K562 (cell line): ENCODE measurements around the gene ZNRF1. TPM values are rescaled to one million over a fixed set of nuclear protein-coding genes. Genes with fewer than 3 reads are reported as not detected.
A peak's percentile ranks its signal among the peaks of the same experiment; 100 is the strongest.

ENCODE experiments used
- ATAC-seq: fragments of 200-7000 bp; cut with Tn5 transposase; 3 replicates; pipeline ENCODE4 v1.9.1; 2020; ENCODE audit warnings: moderate library complexity
- BruUV-seq: library from RNA; stranded (reverse); fragments of 400-500 nt; replicated peaks from 2 replicates; lab custom pipeline; 2021; lab: Mats Ljungman, UMichigan
- CTCF ChIA-PET: fragments of 300-600 bp; formaldehyde crosslinking; extraction: SDS; loops from one replicate; lab custom pipeline; 2021; ENCODE audit warnings: low intra/inter-chr PET ratio; lab: Yijun Ruan, JAX
- POLR2A ChIA-PET: fragments of 300-600, 350-650 bp; sonication (Branson Sonifier 250); formaldehyde crosslinking; extraction: SDS; loops from one replicate; lab custom pipeline; 2021; ENCODE audit warnings: antibody characterized with exemption, inconsistent platforms; lab: Yijun Ruan, JAX
- DNase-seq, 4 experiments: peaks; one replicate each; pipeline versions ENCODE4 v3.0.0 to v3.0.0-alpha.2; 2011 to 2018; ENCODE audit warnings: low spot score in 3 of 4, mixed read lengths in 3 of 4; ENCODE audit errors: extremely low read depth in 1 of 4
- FAIRE-seq: peaks from 2 replicates; lab custom pipeline; 2011; peaks lifted over from hg19 to GRCh38; lab: Jason Lieb, UNC
- H2AFZ ChIP-seq: 2 replicates; pipeline ENCODE4 v1.6.0; 2011; ENCODE audit warnings: low read depth, low read length, control low read depth, inconsistent platforms
- H3K27ac ChIP-seq: fragments of 200-600 bp; 3 replicates; pipeline ENCODE4 v1.8.0; 2011; ENCODE audit warnings: low read depth, mild to moderate bottlenecking, control low read depth, inconsistent platforms, low read length, moderate library complexity, mixed read lengths; ENCODE audit errors: extremely low read depth
- H3K27me3 ChIP-seq, 2 experiments: fragments of 300-600 bp in 1 of 2; 2 replicates in 1 of 2; 3 replicates in 1 of 2; pipeline versions ENCODE4 v1.6.0 to v1.8.0; 2011; ENCODE audit warnings: inconsistent platforms in 2 of 2, low read length in 2 of 2, mild to moderate bottlenecking in 1 of 2, mixed read lengths in 1 of 2, moderate library complexity in 1 of 2; ENCODE audit not compliant: control insufficient read depth in 2 of 2, insufficient read depth in 2 of 2
- H3K36me3 ChIP-seq: fragments of 300-600 bp; 3 replicates; pipeline ENCODE4 v1.8.0; 2011; ENCODE audit warnings: mild to moderate bottlenecking, low read length, inconsistent platforms; ENCODE audit not compliant: control insufficient read depth, insufficient read depth
- H3K4me1 ChIP-seq, 2 experiments: fragments of 200-600 bp in 1 of 2; replicated peaks in 1 of 2; 2 replicates in 1 of 2; 3 replicates in 1 of 2; pipeline versions ENCODE4 v1.5.1 to v1.8.0; 2011; ENCODE audit warnings: inconsistent platforms in 2 of 2, low read length in 2 of 2, mild to moderate bottlenecking in 1 of 2, mixed read lengths in 1 of 2, moderate library complexity in 1 of 2; ENCODE audit not compliant: control insufficient read depth in 2 of 2, insufficient read depth in 2 of 2
- H3K4me2 ChIP-seq: 2 replicates; pipeline ENCODE4 v1.6.1; 2011; ENCODE audit warnings: low read length, control low read depth, inconsistent platforms, mixed read lengths; ENCODE audit not compliant: insufficient read depth
- H3K4me3 ChIP-seq: fragments of 200-600 bp; sonication (generic), shearing (Covaris generic); 2 replicates; pipeline ENCODE4 v1.5.1; 2016; ENCODE audit warnings: control low read depth, inconsistent platforms
- H3K79me2 ChIP-seq: fragments of 200-600 bp; 3 replicates; pipeline ENCODE4 v1.8.0; 2011; ENCODE audit warnings: low read length, inconsistent platforms; ENCODE audit not compliant: control insufficient read depth, insufficient read depth
- H3K9ac ChIP-seq, 2 experiments: 2 replicates each; pipeline versions ENCODE4 v1.6.0 to v1.6.1; 2011; ENCODE audit warnings: low read depth in 2 of 2, low read length in 2 of 2, control low read depth in 1 of 2, inconsistent platforms in 1 of 2, mild to moderate bottlenecking in 1 of 2, mixed read lengths in 1 of 2; ENCODE audit not compliant: insufficient read depth in 1 of 2
- H3K9me1 ChIP-seq: one replicate; pipeline ENCODE4 v1.6.0; 2011; ENCODE audit warnings: inconsistent platforms, mild to moderate bottlenecking, low read length, moderate library complexity; ENCODE audit not compliant: control insufficient read depth, insufficient read depth
- H3K9me3 ChIP-seq: replicated peaks from 2 replicates; pipeline ENCODE4 v1.5.1; 2011; ENCODE audit warnings: low read depth, low read length, inconsistent platforms; ENCODE audit not compliant: control insufficient read depth, insufficient read depth
- H4K20me1 ChIP-seq: replicated peaks from 2 replicates; pipeline ENCODE4 v1.6.1; 2011; ENCODE audit warnings: low read length, inconsistent platforms, mixed read lengths; ENCODE audit not compliant: control insufficient read depth, insufficient read depth
- ARID3A ChIP-seq: IDR thresholded peaks from 2 replicates; pipeline ENCODE4 v1.6.1; 2012; ENCODE audit warnings: low read depth, low read length, improper control_type of control experiment, borderline replicate concordance
- BRCA1 ChIP-seq, 2 experiments: fragments of 450-650 bp in 1 of 2; sonication (generic) in 1 of 2; formaldehyde crosslinking in 1 of 2; IDR thresholded peaks; 2 replicates each; pipeline versions ENCODE4 v1.5.0 to v1.6.1; 2017 to 2020; ENCODE audit warnings: mild to moderate bottlenecking in 1 of 2, missing genetic modification reagents in 1 of 2
- DDX20 ChIP-seq: fragments of 450-650 bp; IDR thresholded peaks from 2 replicates; pipeline ENCODE4 v1.6.1; 2016; ENCODE audit warnings: missing genetic modification characterization, low read depth, mild to moderate bottlenecking, missing compliant biosample characterization, moderate library complexity
- E2F1 ChIP-seq: sonication (generic); formaldehyde crosslinking; IDR thresholded peaks from 2 replicates; pipeline ENCODE4 v1.8.1; 2023; ENCODE audit warnings: mild to moderate bottlenecking, missing genetic modification reagents, moderate library complexity
- FUS ChIP-seq: fragments of 200-400 bp; formaldehyde crosslinking; optimal IDR thresholded peaks from 2 replicates; pipeline ENCODE3; 2017; ENCODE audit warnings: low read depth, low read length
- HNRNPH1 ChIP-seq: fragments of 200-400 bp; formaldehyde crosslinking; optimal IDR thresholded peaks from 2 replicates; pipeline ENCODE3; 2017; ENCODE audit warnings: low read depth, mild to moderate bottlenecking, low read length, moderate library complexity
- MAFG ChIP-seq: fragments of 450-650 bp; conservative IDR thresholded peaks from 2 replicates; pipeline ENCODE4 v1.6.1; 2016; ENCODE audit warnings: missing genetic modification characterization, missing compliant biosample characterization
- MEIS2 ChIP-seq: fragments of 450-650 bp; IDR thresholded peaks from 2 replicates; pipeline ENCODE4 v1.6.1; 2014; ENCODE audit warnings: mild to moderate bottlenecking; ENCODE audit not compliant: partially characterized antibody
- NFIC ChIP-seq: fragments of 450-650 bp; IDR thresholded peaks from 2 replicates; pipeline ENCODE4 v1.6.1; 2017; ENCODE audit warnings: mild to moderate bottlenecking, inconsistent platforms
- PRPF4 ChIP-seq: fragments of 200-400 bp; formaldehyde crosslinking; IDR thresholded peaks from one replicate; pipeline ENCODE4 v1.6.1; 2017; ENCODE audit warnings: low read length, low read depth, mild to moderate bottlenecking; ENCODE audit not compliant: insufficient read depth, poor library complexity, severe bottlenecking
- RBBP5 ChIP-seq: fragments of 200-600 bp; sonication (generic); IDR thresholded peaks from 2 replicates; pipeline ENCODE4 v1.6.1; 2012; ENCODE audit warnings: borderline replicate concordance, mild to moderate bottlenecking, low read length, control low read depth, inconsistent platforms; ENCODE audit not compliant: insufficient read depth, poor library complexity, severe bottlenecking
- SMAD2 ChIP-seq: fragments of 150-350 bp; IDR thresholded peaks from 2 replicates; pipeline ENCODE4 v1.6.1; 2014; ENCODE audit warnings: low read depth, mild to moderate bottlenecking, low read length
- ZBTB12 ChIP-seq: fragments of 250-450 bp; sonication (Bioruptor Pico); IDR thresholded peaks from 2 replicates; pipeline ENCODE4 v1.4.0; 2020
- ZFP30 ChIP-seq: fragments of 250-450 bp; sonication (Bioruptor Pico); IDR thresholded peaks from 2 replicates; pipeline ENCODE4 v1.8.0; 2022; ENCODE audit warnings: moderate library complexity, mild to moderate bottlenecking, inconsistent platforms, borderline replicate concordance
- ZNF143 ChIP-seq: sonication (generic); formaldehyde crosslinking; IDR thresholded peaks from 2 replicates; pipeline ENCODE4 v1.9.0; 2022; ENCODE audit warnings: mild to moderate bottlenecking, missing genetic modification reagents
- ZNF3 ChIP-seq: fragments of 250-450 bp; sonication (Bioruptor Pico); IDR thresholded peaks from 2 replicates; pipeline ENCODE4 v1.5.0; 2021; ENCODE audit warnings: mild to moderate bottlenecking, moderate library complexity
- ZNF778 ChIP-seq: fragments of 450-650 bp; formaldehyde crosslinking; IDR thresholded peaks from 2 replicates; pipeline ENCODE4 v1.4.0; 2020; ENCODE audit warnings: mild to moderate bottlenecking, moderate library complexity
- ZSCAN32 ChIP-seq: fragments of 450-650 bp; formaldehyde crosslinking; IDR thresholded peaks from 2 replicates; pipeline ENCODE4 v1.4.0; 2020; ENCODE audit warnings: mild to moderate bottlenecking, moderate library complexity
- WGBS: fragments of 100-300 bp; shearing (Covaris generic); methylation state at CpG from one replicate; pipeline ENCODE4 v1.1.6; 2016; ENCODE audit warnings: low coverage, mixed read lengths; ENCODE audit not compliant: insufficient coverage; ENCODE audit errors: missing lambda C conversion rate; 5-methylcytosine and 5-hydroxymethylcytosine counted together
- in situ Hi-C: fragments of 300-500 bp; cut with MboI; formaldehyde crosslinking; loops from 4 replicates; pipeline ENCODE4 v1.15.0; 2018; ENCODE audit warnings: inconsistent platforms, mixed read lengths
- intact Hi-C: fragments of 100-400 bp; cut with micrococcal nuclease; formaldehyde crosslinking; loops from 2 replicates; pipeline ENCODE4 v1.14.2; 2022
- polyA plus RNA-seq, 8 experiments: library from polyadenylated mRNA; depleted of rRNA in 4 of 8; stranded (reverse) in 5 of 8; unstranded in 3 of 8; fragments of >200 nt; fragmentation: Nextera tagmentation in 2 of 8; fragmentation: Illumina TruSeq in 1 of 8; extraction: Ambion mirVana in 2 of 8; extraction: Trizol in 1 of 8; gene quantifications; 2 replicates each; pipeline versions ENCODE4 v1.2.1 to v1.2.3, GENCODE V29; 2011 to 2014; ENCODE audit warnings: inconsistent platforms in 1 of 8, missing spikeins in 1 of 8
- total RNA-seq, 7 experiments: library from RNA; depleted of rRNA in 6 of 7; stranded (reverse); fragments of >200 nt in 6 of 7; fragmentation: Illumina TruSeq in 2 of 7; extraction: Trizol in 2 of 7; gene quantifications; 2 replicates each; pipeline versions ENCODE4 v1.2.1 to v1.2.3, GENCODE V29; 2011 to 2021; ENCODE audit warnings: low replicate concordance in 1 of 7

Gene ZNRF1
- total and polyA plus RNA-seq, 9 of the 15 experiments (the other 6 are each of a cell fraction or from before 2014, with no cell fraction given): 9.5 to 37.7 (median 20.0) TPM

GRCh38 chr16:75025761-75026160, 26.9 kb downstream of the ZNRF1 start:
- FAIRE-seq (no peak), ATAC-seq (peak; percentile 63), DNase-seq (peak; percentile 45 to 66 (median 55))
- H3K79me2 ChIP-seq: peaks cover 85% of the 10 kb centered on the region
- no peak overlapping the region for H3K4me3 ChIP-seq
- peaks cover 9 to 45% of the 10 kb centered on the region in 2 experiments; a peak in 4 of 5 replicates for H3K4me1 ChIP-seq
- no peaks in the 10 kb centered on the region for H3K27me3 ChIP-seq
- H2AFZ ChIP-seq: 0 out of 2 replicates have a peak overlapping the region, but pooled peaks have one; percentile 48
- peak overlapping the region; percentile 50 for H3K4me2 ChIP-seq
- in situ Hi-C loops (no loop called here), intact Hi-C loops (no loop called here)
- no peaks in the 10 kb centered on the region for H3K9me1 ChIP-seq
- WGBS: 0% methylated on average over 3 of the region's 3 CpGs
- H3K36me3 ChIP-seq: no peaks in the 10 kb centered on the region; the same call in 2 of the 3 replicates
- ChIA-PET POLR2A (interaction anchor here (0.7 to 2.1 kb wide), 6 partner anchors 11 to 46 kb away, joined by 3 to 6 read pairs (median 4); no protein-coding TSS in a partner anchor), CTCF (no interaction called here)
- H3K9ac ChIP-seq: peak overlapping the region in 1 of 2 experiments; percentile 57; a peak in 3 of 4 replicates
- H3K27ac ChIP-seq: peak overlapping the region; percentile 70
- H3K9me3 ChIP-seq: peaks cover 5% of the 10 kb centered on the region; the same call in 1 of the 2 replicates
- no TSS peak for BruUV-seq
- H4K20me1 ChIP-seq: no peaks in the 10 kb centered on the region
- TF ChIP-seq ARID3A (no peak), FUS (no peak), NFIC (peak; percentile 50), ZBTB12 (CRISPR knock-in tag) (no peak), ZSCAN32 (CRISPR knock-in tag) (no peak), HNRNPH1 (no peak), MEIS2 (peak; percentile 13), ZNF778 (no peak), ZNF3 (no peak), BRCA1 (IDR thresholded peaks at IDR 0.05) (no peak), BRCA1 (CRISPR knock-in tag; IDR thresholded peaks at IDR 0.05) (no peak), SMAD2 (no peak), DDX20 (no peak), ZFP30 (CRISPR knock-in tag) (no peak), ZNF143 (CRISPR knock-in tag) (no peak), RBBP5 (peak; percentile 18), MAFG (tag) (no peak), E2F1 (CRISPR knock-in tag) (no peak), PRPF4 (no peak)
